CD4-positive, alpha-beta memory T cell (primary cell): ENCODE data around the gene PRDM7. TPM values are rescaled to one million over a fixed set of nuclear protein-coding genes. Genes with fewer than 3 reads are reported as not detected.
"Not testable (repeated sequence)": the region's sequence is repeated elsewhere in the genome, so short reads cannot be mapped to it uniquely, and the experiment has no call there.

Source experiments
- CTCF ChIA-PET: fragments of 350-600 bp; sonication (Branson Sonifier 250); formaldehyde crosslinking; loops from one replicate; lab custom pipeline; 2021; ENCODE audit warnings: inconsistent platforms; ENCODE audit not compliant: partially characterized antibody; lab: Charles Lee
- POLR2A ChIA-PET: fragments of 350-600 bp; sonication (Branson Sonifier 250); formaldehyde crosslinking; loops from one replicate; lab custom pipeline; 2021; ENCODE audit not compliant: partially characterized antibody; lab: Charles Lee
- DNase-seq, 5 donors: peaks; one replicate each; pipeline versions ENCODE4 v3.0.0 to v3.0.0-alpha.2; 2020 to 2022; ENCODE audit warnings: mixed read lengths in 1 of 5
- H3K27ac ChIP-seq: one replicate; pipeline ENCODE4 v1.7.0; 2013; ENCODE audit warnings: low read depth, low read length
- H3K27me3 ChIP-seq: 2 replicates; pipeline ENCODE4 v1.7.0; 2013; ENCODE audit warnings: mild to moderate bottlenecking, low read length, moderate library complexity; ENCODE audit not compliant: insufficient read depth
- H3K36me3 ChIP-seq: 2 replicates; pipeline ENCODE4 v1.7.0; 2013; ENCODE audit warnings: mild to moderate bottlenecking, low read length, moderate library complexity; ENCODE audit not compliant: insufficient read depth
- H3K4me1 ChIP-seq: 2 replicates; pipeline ENCODE4 v1.7.0; 2013; ENCODE audit warnings: mild to moderate bottlenecking, low read length, moderate library complexity; ENCODE audit not compliant: insufficient read depth
- H3K4me3 ChIP-seq, 2 donors: one replicate each; pipeline ENCODE4 v1.7.0; 2013; ENCODE audit warnings: low read length in 2 of 2, mild to moderate bottlenecking in 1 of 2
- H3K9me3 ChIP-seq, 2 donors: one replicate each; pipeline ENCODE4 v1.7.0; 2013; ENCODE audit warnings: low read length in 2 of 2, control low read depth in 1 of 2; ENCODE audit not compliant: control insufficient read depth in 1 of 2
- H3K27ac Mint-ChIP-seq, 7 donors: one replicate each; pipeline ENCODE4 v1.8.0; 2020 to 2021; ENCODE audit warnings: mixed read lengths in 7 of 7, mild to moderate bottlenecking in 6 of 7, inconsistent platforms in 3 of 7, moderate library complexity in 3 of 7
- H3K27me3 Mint-ChIP-seq, 2 donors: one replicate each; pipeline ENCODE4 v1.8.0; 2020 to 2021; ENCODE audit warnings: mixed read lengths in 2 of 2
- H3K36me3 Mint-ChIP-seq, 2 donors: one replicate each; pipeline ENCODE4 v1.8.0; 2020 to 2021; ENCODE audit warnings: mixed read lengths in 2 of 2, inconsistent platforms in 1 of 2, mild to moderate bottlenecking in 1 of 2
- H3K4me1 Mint-ChIP-seq, 4 donors: one replicate each; pipeline ENCODE4 v1.8.0; 2020 to 2021; ENCODE audit warnings: mixed read lengths in 4 of 4, mild to moderate bottlenecking in 1 of 4
- H3K4me3 Mint-ChIP-seq, 8 donors: one replicate each; pipeline ENCODE4 v1.8.0; 2020 to 2021; ENCODE audit warnings: mixed read lengths in 8 of 8, mild to moderate bottlenecking in 7 of 8, moderate library complexity in 6 of 8, inconsistent platforms in 3 of 8
- H3K9me3 Mint-ChIP-seq, 8 donors: one replicate each; pipeline ENCODE4 v1.8.0; 2020 to 2021; ENCODE audit warnings: mixed read lengths in 8 of 8, mild to moderate bottlenecking in 5 of 8, inconsistent platforms in 3 of 8, moderate library complexity in 1 of 8
- intact Hi-C: fragments of 100-400 bp; cut with micrococcal nuclease; formaldehyde crosslinking; loops from one replicate; pipeline ENCODE4 v1.15.1; 2023
- polyA plus RNA-seq, 2 donors: library from polyadenylated mRNA; unstranded; fragments of 300-500 nt; fragmentation: Illumina TruSeq; gene quantifications; one replicate each; pipeline ENCODE4 v1.2.3, GENCODE V29; 2021
- total RNA-seq, 2 experiments: library from RNA; stranded (reverse); gene quantifications; one replicate each; pipeline ENCODE4 v1.2.3, GENCODE V29; 2021

Gene PRDM7
- total and polyA plus RNA-seq, 4 experiments from 2014 or later = not detected

DNA sequence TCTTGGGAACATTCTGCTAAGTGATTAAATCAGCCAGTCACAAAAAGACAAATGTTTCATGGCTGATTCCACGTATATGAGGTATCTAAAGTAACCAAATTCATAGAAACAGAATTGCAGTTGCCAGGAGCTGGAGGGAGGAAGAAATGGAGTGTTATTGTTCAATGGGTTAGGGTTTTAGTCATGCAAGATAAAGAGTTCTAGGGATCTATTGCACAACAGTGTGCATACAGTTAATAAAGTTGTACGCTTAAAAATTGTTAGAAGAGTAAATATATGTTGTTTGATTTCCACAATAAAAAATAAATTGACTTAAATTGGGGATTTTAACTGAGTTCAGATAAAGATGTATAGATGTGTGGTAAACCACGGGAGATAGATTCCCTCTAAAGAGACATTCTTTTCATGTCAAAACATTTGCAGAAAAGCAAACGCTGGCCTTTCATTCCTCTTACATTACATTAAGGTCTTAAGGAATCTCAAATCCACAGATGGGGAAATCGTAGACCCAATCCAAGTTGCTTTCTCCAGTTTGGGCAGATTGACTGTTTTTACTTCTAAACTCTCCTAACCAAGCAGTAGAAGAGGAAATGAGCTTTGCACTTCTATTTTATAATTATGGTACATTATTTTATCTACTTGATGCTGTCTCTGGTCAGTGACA, 4.6 kb downstream of the PRDM7 start:
- ChIA-PET POLR2A (no interaction called here), CTCF (no interaction called here)
- no peak overlapping the region for H3K4me3 ChIP-seq
- H3K36me3 ChIP-seq = no peaks in the 10 kb centered on the region
- intact Hi-C loops = no loop called here
- peaks cover 0 to 4% (median 0%) of the 10 kb centered on the region in 8 donors for H3K9me3 Mint-ChIP-seq
- no peak for DNase-seq
- no peaks in the 10 kb centered on the region for H3K27me3 ChIP-seq
- H3K9me3 ChIP-seq = no peaks in the 10 kb centered on the region
- no peak overlapping the region for H3K4me3 Mint-ChIP-seq
- peaks cover 7 to 13% (median 9%) of the 10 kb centered on the region in 4 donors for H3K4me1 Mint-ChIP-seq
- peaks cover 0 to 6% of the 10 kb centered on the region in 2 donors for H3K27me3 Mint-ChIP-seq
- no peak overlapping the region for H3K27ac ChIP-seq
- H3K36me3 Mint-ChIP-seq = peaks cover 0 to under 1% of the 10 kb centered on the region in 2 donors
- H3K27ac Mint-ChIP-seq = no peak overlapping the region
- peaks cover 10% of the 10 kb centered on the region for H3K4me1 ChIP-seq

DNA sequence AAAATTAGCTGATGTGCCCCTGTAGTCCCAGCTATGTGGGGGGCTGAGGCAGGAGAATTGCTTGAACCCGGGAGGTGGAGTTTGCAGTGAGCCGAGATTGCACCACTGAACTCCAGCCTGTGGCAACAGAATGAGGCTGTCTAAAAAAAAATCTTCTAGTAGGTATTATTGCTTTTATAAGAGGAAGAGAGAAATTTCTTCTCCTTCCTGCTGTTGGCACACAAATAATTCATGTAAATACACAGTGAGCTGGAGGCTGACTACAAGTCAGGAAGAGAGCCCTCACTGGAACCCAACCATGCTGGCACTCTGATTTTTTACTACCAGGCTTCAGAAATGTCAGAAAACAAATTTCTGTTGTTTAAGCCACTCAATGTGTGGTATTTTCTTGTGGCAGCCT, 6.7 kb downstream of the PRDM7 start:
- H3K4me3 ChIP-seq = no peak overlapping the region
- H3K9me3 ChIP-seq = no peaks in the 10 kb centered on the region
- H3K4me1 ChIP-seq = no peaks in the 10 kb centered on the region
- no peak for DNase-seq
- intact Hi-C loops = no loop called here
- peaks cover 0 to 3% (median 0%) of the 10 kb centered on the region in 4 donors for H3K4me1 Mint-ChIP-seq
- ChIA-PET CTCF (no interaction called here), POLR2A (no interaction called here)
- H3K9me3 Mint-ChIP-seq = peaks cover 0 to 4% (median 0%) of the 10 kb centered on the region in 8 donors
- no peak overlapping the region for H3K27ac ChIP-seq
- no peaks in the 10 kb centered on the region for H3K36me3 Mint-ChIP-seq
- H3K27ac Mint-ChIP-seq = no peak overlapping the region
- H3K4me3 Mint-ChIP-seq = no peak overlapping the region
- no peaks in the 10 kb centered on the region for H3K36me3 ChIP-seq
- no peaks in the 10 kb centered on the region for H3K27me3 ChIP-seq
- H3K27me3 Mint-ChIP-seq = peaks cover 3 to 5% of the 10 kb centered on the region in 2 donors

DNA sequence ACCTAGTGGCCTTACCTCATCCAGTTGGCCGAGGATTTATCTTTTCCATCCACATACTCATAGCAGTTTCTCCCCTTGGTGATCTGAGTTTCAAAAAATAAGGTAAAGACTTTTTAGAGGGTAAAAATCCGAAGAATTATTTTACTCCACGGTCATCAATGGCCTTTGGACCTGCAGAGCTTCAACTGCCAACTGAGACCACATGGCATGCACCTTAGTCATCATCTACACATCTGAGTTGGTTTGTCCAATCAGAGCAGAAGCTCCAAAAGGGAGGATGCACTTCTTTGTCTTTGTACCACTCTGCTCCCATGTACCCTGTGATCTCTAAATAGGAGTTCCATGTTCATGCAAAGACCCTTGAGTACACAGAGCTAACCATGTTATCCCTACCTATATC, 15.7 kb downstream of the PRDM7 start:
- DNase-seq = no peak
- Mint-ChIP-seq H3K4me1 (peaks cover 0 to 8% (median under 1%) of the 10 kb centered on the region in 4 donors), H3K9me3 (peaks cover 0 to 1% (median 0%) of the 10 kb centered on the region in 8 donors), H3K27ac (no peak overlapping the region), H3K4me3 (no peak overlapping the region), H3K27me3 (peaks cover 13 to 14% of the 10 kb centered on the region in 2 donors), H3K36me3 (no peaks in the 10 kb centered on the region)
- no peak overlapping the region for H3K27ac ChIP-seq
- H3K27me3 ChIP-seq = no peaks in the 10 kb centered on the region
- ChIA-PET POLR2A (no interaction called here), CTCF (no interaction called here)
- no peaks in the 10 kb centered on the region for H3K36me3 ChIP-seq
- intact Hi-C loops = no loop called here
- no peaks in the 10 kb centered on the region for H3K4me1 ChIP-seq
- no peak overlapping the region for H3K4me3 ChIP-seq
- no peaks in the 10 kb centered on the region for H3K9me3 ChIP-seq

DNA sequence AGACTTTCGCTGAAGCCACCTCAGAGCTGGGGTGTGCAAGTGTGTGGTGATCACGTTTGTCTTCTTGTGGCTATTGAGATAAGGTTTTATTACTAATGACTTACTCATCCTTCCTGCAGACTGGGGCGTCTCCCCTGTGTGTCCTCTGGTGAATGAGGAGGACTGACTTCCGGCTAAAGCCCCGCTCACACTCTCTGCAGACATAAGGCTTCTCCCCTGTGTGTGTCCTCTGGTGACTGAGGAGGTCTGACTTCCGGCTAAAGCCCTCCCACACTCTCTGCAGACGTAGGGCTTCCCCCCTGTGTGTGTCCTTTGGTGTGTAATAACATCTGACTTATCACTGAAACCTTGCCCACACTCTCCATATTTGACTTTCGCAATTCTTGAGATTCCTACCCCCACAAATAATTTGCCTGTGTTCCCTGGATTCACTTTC, 19.4 kb downstream of the PRDM7 start:
- Mint-ChIP-seq H3K27ac (peak overlapping the region in 1 of 7 donors; percentile 60), H3K4me1 (peaks cover 0 to 8% (median under 1%) of the 10 kb centered on the region in 4 donors), H3K9me3 (peaks cover 7 to 29% (median 22%) of the 10 kb centered on the region in 8 donors), H3K27me3 (peaks cover 11 to 14% of the 10 kb centered on the region in 2 donors), H3K4me3 (no peak overlapping the region), H3K36me3 (peaks cover 7 to 8% of the 10 kb centered on the region in 2 donors)
- Histone ChIP-seq H3K27ac (no peak overlapping the region), H3K4me1 (no peaks in the 10 kb centered on the region), H3K27me3 (no peaks in the 10 kb centered on the region), H3K9me3 (peaks cover 0 to 10% of the 10 kb centered on the region in 2 donors), H3K36me3 (no peaks in the 10 kb centered on the region), H3K4me3 (no peak overlapping the region)
- ChIA-PET POLR2A (no interaction called here), CTCF (no interaction called here)
- no peak for DNase-seq
- intact Hi-C loops = no loop called here

DNA sequence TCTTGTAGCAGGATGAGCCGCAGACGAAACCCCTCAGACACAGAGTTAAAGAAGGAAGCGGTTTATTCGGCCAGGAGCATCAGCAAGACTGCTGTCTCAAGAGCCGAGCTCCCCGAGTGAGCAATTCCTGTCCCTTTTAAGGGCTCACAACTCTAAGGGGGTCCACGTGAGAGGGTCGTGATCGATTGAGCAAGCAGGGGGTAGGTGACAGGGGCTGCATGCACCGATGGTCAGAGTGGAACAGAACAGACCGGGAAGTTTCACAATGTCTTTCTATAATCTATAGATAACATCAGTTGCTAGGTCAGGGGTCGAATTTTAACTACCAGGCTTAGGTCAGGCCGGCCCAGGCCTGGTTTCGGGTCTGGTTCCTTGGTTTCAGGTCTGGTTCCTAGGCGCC, 20.6 kb downstream of the PRDM7 start:
- CTCF ChIA-PET, H3K9me3 ChIP-seq, intact Hi-C loops, H3K4me1 ChIP-seq, POLR2A ChIA-PET, H3K27me3 ChIP-seq, DNase-seq, H3K27ac ChIP-seq, H3K4me1 Mint-ChIP-seq, H3K36me3 Mint-ChIP-seq, H3K4me3 Mint-ChIP-seq, H3K4me3 ChIP-seq, H3K36me3 ChIP-seq: not testable (repeated sequence)
- peaks cover 11 to 13% of the 10 kb centered on the region in 2 donors for H3K27me3 Mint-ChIP-seq
- H3K9me3 Mint-ChIP-seq = peaks cover 7 to 29% (median 23%) of the 10 kb centered on the region in 8 donors
- peak overlapping the region in 1 of 7 donors; percentile 23 for H3K27ac Mint-ChIP-seq

DNA sequence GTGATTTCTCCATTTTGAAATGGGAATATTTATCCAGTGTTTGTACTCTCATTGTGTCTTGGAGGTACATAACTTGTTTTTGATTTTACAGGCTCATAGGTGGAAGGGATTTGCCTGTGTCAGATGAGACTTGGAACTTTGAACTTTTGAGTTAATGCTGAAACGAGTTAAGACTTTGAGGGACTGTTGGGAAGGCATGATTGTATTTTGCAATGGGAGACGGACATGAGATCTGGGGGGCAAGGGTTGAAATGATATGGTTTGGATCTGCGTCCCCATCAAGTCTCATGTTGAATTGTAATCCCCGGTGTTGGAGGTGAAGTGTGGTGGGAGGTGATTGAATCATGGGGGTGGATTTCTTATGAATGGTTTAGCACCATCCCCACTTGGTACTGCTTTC, 21.8 kb downstream of the PRDM7 start:
- intact Hi-C loops = no loop called here
- no peak overlapping the region for H3K4me3 ChIP-seq
- H3K4me1 ChIP-seq = no peaks in the 10 kb centered on the region
- peaks cover 0 to 10% of the 10 kb centered on the region in 2 donors for H3K9me3 ChIP-seq
- Mint-ChIP-seq H3K36me3 (peaks cover 7 to 8% of the 10 kb centered on the region in 2 donors), H3K27ac (no peak overlapping the region), H3K4me1 (peaks cover 0 to 8% (median under 1%) of the 10 kb centered on the region in 4 donors), H3K27me3 (peaks cover 11 to 13% of the 10 kb centered on the region in 2 donors), H3K4me3 (no peak overlapping the region), H3K9me3 (peaks cover 7 to 29% (median 23%) of the 10 kb centered on the region in 8 donors)
- no peaks in the 10 kb centered on the region for H3K36me3 ChIP-seq
- POLR2A ChIA-PET = no interaction called here
- CTCF ChIA-PET = no interaction called here
- no peaks in the 10 kb centered on the region for H3K27me3 ChIP-seq
- no peak overlapping the region for H3K27ac ChIP-seq
- no peak for DNase-seq

DNA sequence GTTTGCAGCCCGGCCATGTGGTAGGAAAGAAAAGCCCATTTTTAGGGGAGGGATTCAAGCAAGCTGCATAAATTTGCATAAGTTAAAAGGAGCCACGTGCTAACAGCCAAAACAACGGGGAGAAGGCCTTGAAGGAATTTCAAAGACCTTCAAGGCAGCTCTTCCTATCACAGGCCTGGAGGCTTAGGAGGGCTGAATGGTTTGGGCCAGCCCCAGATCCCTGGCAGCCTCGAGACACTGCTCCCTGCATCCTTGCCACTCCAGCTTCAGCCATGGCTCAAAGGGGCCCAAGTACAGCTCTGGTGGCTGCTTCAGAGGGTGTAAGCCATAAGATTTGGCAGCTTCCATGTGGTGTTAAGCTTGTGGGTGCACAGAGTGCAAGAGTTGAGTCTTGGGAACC, 22.6 kb downstream of the PRDM7 start:
- ChIA-PET POLR2A (no interaction called here), CTCF (no interaction called here)
- Mint-ChIP-seq H3K27me3 (peaks cover 11% of the 10 kb centered on the region in 2 donors), H3K4me3 (peak overlapping the region in 1 of 8 donors; percentile 2), H3K36me3 (peaks cover 7 to 8% of the 10 kb centered on the region in 2 donors), H3K4me1 (peaks cover 0 to 8% (median under 1%) of the 10 kb centered on the region in 4 donors), H3K9me3 (peaks cover 7 to 29% (median 23%) of the 10 kb centered on the region in 8 donors), H3K27ac (no peak overlapping the region)
- intact Hi-C loops = no loop called here
- no peak overlapping the region for H3K27ac ChIP-seq
- peaks cover 0 to 10% of the 10 kb centered on the region in 2 donors for H3K9me3 ChIP-seq
- no peaks in the 10 kb centered on the region for H3K27me3 ChIP-seq
- no peaks in the 10 kb centered on the region for H3K4me1 ChIP-seq
- no peaks in the 10 kb centered on the region for H3K36me3 ChIP-seq
- no peak overlapping the region for H3K4me3 ChIP-seq
- DNase-seq = no peak
